GM12878 (cell line): ENCODE measurements around the gene GALT. TPM values are rescaled to one million over a fixed set of nuclear protein-coding genes. Genes with fewer than 3 reads are reported as not detected.

Source experiments
- ATAC-seq: fragments of 200-7000 bp; cut with Tn5 transposase; 3 replicates; pipeline ENCODE4 v1.9.1; 2020; ENCODE audit warnings: mild to moderate bottlenecking, moderate library complexity
- BruUV-seq: library from RNA; stranded (reverse); fragments of 400-500 nt; replicated peaks from 2 replicates; lab custom pipeline; 2021; lab: Mats Ljungman, UMichigan
- CTCF ChIA-PET: fragments of 300-600 bp; sonication (Branson Sonifier 250); formaldehyde crosslinking; extraction: SDS; loops from one replicate; lab custom pipeline; 2021; ENCODE audit warnings: inconsistent platforms; lab: Yijun Ruan, JAX
- POLR2A ChIA-PET: fragments of 350-600 bp; formaldehyde crosslinking; extraction: SDS; loops from one replicate; lab custom pipeline; 2021; ENCODE audit warnings: inconsistent platforms; lab: Charles Lee
- RAD21 ChIA-PET: fragments of 300-600 bp; sonication (Branson Sonifier 250); formaldehyde crosslinking; loops from one replicate; lab custom pipeline; 2023; ENCODE audit warnings: antibody characterized with exemption; ENCODE audit not compliant: unreplicated experiment; lab: Charles Lee
- SMC1A ChIA-PET: fragments of 300-600 bp; sonication (Branson Sonifier 250); formaldehyde crosslinking; loops from one replicate; lab custom pipeline; 2023; ENCODE audit not compliant: unreplicated experiment, uncharacterized antibody; lab: Charles Lee
- DNase-seq: peaks from one replicate; pipeline ENCODE4 v3.0.0-alpha.2; 2011; ENCODE audit warnings: low read depth, low spot score
- FAIRE-seq: peaks from 3 replicates; lab custom pipeline; 2011; peaks lifted over from hg19 to GRCh38; lab: Jason Lieb, UNC
- H2AFZ ChIP-seq: 2 replicates; pipeline ENCODE4 v1.6.0; 2011; ENCODE audit warnings: low read depth, low read length, control low read depth; ENCODE audit not compliant: control insufficient read depth
- H3K27ac ChIP-seq: 2 replicates; pipeline ENCODE4 v1.5.1; 2011; ENCODE audit warnings: control low read depth; ENCODE audit not compliant: control insufficient read depth, insufficient read depth
- H3K27me3 ChIP-seq, 2 experiments: replicated peaks in 1 of 2; 2 replicates each; pipeline versions ENCODE4 v1.6.0 to v1.6.1; 2011; ENCODE audit warnings: low read length in 1 of 2; ENCODE audit not compliant: control insufficient read depth in 2 of 2, insufficient read depth in 2 of 2
- H3K36me3 ChIP-seq, 2 experiments: 2 replicates each; pipeline ENCODE4 v1.5.1; 2011; ENCODE audit warnings: low read length in 1 of 2; ENCODE audit not compliant: control insufficient read depth in 2 of 2, insufficient read depth in 2 of 2
- H3K4me1 ChIP-seq: 2 replicates; pipeline ENCODE4 v1.6.1; 2011; ENCODE audit warnings: mild to moderate bottlenecking, low read length, moderate library complexity, mixed read lengths; ENCODE audit not compliant: control insufficient read depth, insufficient read depth
- H3K4me2 ChIP-seq: 2 replicates; pipeline ENCODE4 v1.6.0; 2011; ENCODE audit warnings: control low read depth; ENCODE audit not compliant: control insufficient read depth, insufficient read depth
- H3K4me3 ChIP-seq: fragments of 200-600 bp; sonication (generic); 2 replicates; pipeline ENCODE4 v1.5.1; 2016
- H3K79me2 ChIP-seq: 2 replicates; pipeline ENCODE4 v1.6.0; 2011; ENCODE audit warnings: low read length; ENCODE audit not compliant: control insufficient read depth, insufficient read depth
- H3K9ac ChIP-seq: 2 replicates; pipeline ENCODE4 v1.8.0; 2011; ENCODE audit warnings: low read length, control low read depth, mixed read lengths; ENCODE audit not compliant: control insufficient read depth, insufficient read depth
- H3K9me3 ChIP-seq: replicated peaks from 3 replicates; pipeline ENCODE4 v1.5.1; 2011; ENCODE audit warnings: mild to moderate bottlenecking, low read length; ENCODE audit not compliant: control insufficient read depth, insufficient read depth
- H4K20me1 ChIP-seq: 2 replicates; pipeline ENCODE4 v1.6.0; 2011; ENCODE audit not compliant: control insufficient read depth, insufficient read depth
- ASH2L ChIP-seq: fragments of 300-600, 200-600 bp; sonication (generic); IDR thresholded peaks from 2 replicates; pipeline ENCODE4 v1.6.1; 2017; ENCODE audit warnings: low read depth, mild to moderate bottlenecking, borderline replicate concordance
- BMI1 ChIP-seq: fragments of 450-650 bp; IDR thresholded peaks from 2 replicates; pipeline ENCODE4 v1.6.1; 2016; ENCODE audit warnings: mild to moderate bottlenecking, moderate library complexity, borderline replicate concordance
- CHD2 ChIP-seq: IDR thresholded peaks from 2 replicates; pipeline ENCODE4 v1.6.1; 2011; ENCODE audit warnings: low read depth, low read length, improper control_type of control experiment, borderline replicate concordance
- E4F1 ChIP-seq: fragments of 450-650 bp; IDR thresholded peaks from 2 replicates; pipeline ENCODE4 v1.6.1; 2018; ENCODE audit warnings: borderline replicate concordance, mild to moderate bottlenecking; ENCODE audit not compliant: partially characterized antibody
- EZH2 ChIP-seq: IDR thresholded peaks from 2 replicates; pipeline ENCODE4 v1.6.1; 2012; ENCODE audit warnings: low read depth, mild to moderate bottlenecking, control low read depth, inconsistent platforms, low read length, borderline replicate concordance; ENCODE audit not compliant: control insufficient read depth
- IKZF1 ChIP-seq: fragments of 450-650 bp; conservative IDR thresholded peaks from 2 replicates; pipeline ENCODE4 v1.6.1; 2017; ENCODE audit warnings: antibody characterized with exemption, mild to moderate bottlenecking
- IRF4 ChIP-seq: IDR thresholded peaks from 2 replicates; pipeline ENCODE4 v1.6.1; 2011; ENCODE audit warnings: low read depth, low read length
- PAX5 ChIP-seq: IDR thresholded peaks from 2 replicates; pipeline ENCODE4 v1.6.1; 2011; ENCODE audit warnings: low read depth, low read length, borderline replicate concordance
- PRDM15 ChIP-seq: fragments of 450-650 bp; formaldehyde crosslinking; IDR thresholded peaks from 2 replicates; pipeline ENCODE4 v1.4.0; 2020; ENCODE audit warnings: mild to moderate bottlenecking, moderate library complexity
- SMAD5 ChIP-seq: IDR thresholded peaks from 2 replicates; pipeline ENCODE4 v1.6.1; 2016; ENCODE audit warnings: antibody characterized with exemption, low read depth
- TCF3 ChIP-seq: IDR thresholded peaks from 2 replicates; pipeline ENCODE4 v1.6.1; 2012; ENCODE audit warnings: low read depth, mild to moderate bottlenecking, low read length, borderline replicate concordance; ENCODE audit not compliant: insufficient read depth
- USF2 ChIP-seq: IDR thresholded peaks from 2 replicates; pipeline ENCODE4 v1.6.1; 2011; ENCODE audit warnings: low read depth, low read length, improper control_type of control experiment, borderline replicate concordance
- WGBS: methylation state at CpG from one replicate; pipeline ENCODE4 v1.1.6; 2016; ENCODE audit warnings: low lambda C conversion rate; ENCODE audit not compliant: insufficient replicate concordance, insufficient coverage; ENCODE audit errors: missing lambda C conversion rate; 5-methylcytosine and 5-hydroxymethylcytosine counted together
- in situ Hi-C: fragments of 300-500 bp; cut with MboI; formaldehyde crosslinking; loops from 9 replicates; pipeline ENCODE4 v1.14.3; 2018; ENCODE audit warnings: mixed read lengths
- intact Hi-C: fragments of 100-400 bp; cut with micrococcal nuclease; formaldehyde crosslinking; loops from one replicate; pipeline ENCODE4 v1.14.2; 2022; ENCODE audit not compliant: unreplicated experiment
- polyA plus RNA-seq, 11 experiments: library from polyadenylated mRNA; depleted of rRNA in 4 of 11; unstranded in 6 of 11; stranded (reverse) in 5 of 11; fragments of >200 nt; fragmentation: Nextera tagmentation in 4 of 11; fragmentation: Illumina TruSeq in 1 of 11; extraction: Ambion mirVana in 4 of 11; extraction: Trizol in 1 of 11; gene quantifications; 1 replicate in 1 of 11; 2 replicates in 10 of 11; pipeline versions ENCODE4 v1.2.1 to v1.2.3, GENCODE V29; 2011 to 2016; ENCODE audit warnings: inconsistent platforms in 2 of 11, missing spikeins in 2 of 11, low read depth in 1 of 11
- total RNA-seq, 4 experiments: library from RNA; depleted of rRNA in 3 of 4; stranded (reverse); fragments of >200 nt in 3 of 4; fragmentation: Illumina TruSeq in 1 of 4; extraction: Trizol in 1 of 4; gene quantifications; 2 replicates each; pipeline versions ENCODE4 v1.2.1 to v1.2.3, GENCODE V29; 2013 to 2021

The GALT gene
- total and polyA plus RNA-seq, 10 of the 15 experiments (the other 5 are each of a cell fraction or from before 2014, with no cell fraction given), result 9.3 to 34.1 (median 26.9) TPM

GRCh38 chr9:34690983-34691935 is 44.8 kb downstream of the GALT start, which contains the start of gene CCL19 (continued):
- TF ChIP-seq USF2 (no peak), ASH2L (no peak)

- Histone ChIP-seq H3K79me2 (no peaks in the 10 kb centered on the region), H4K20me1 (no peaks in the 10 kb centered on the region), H3K4me2 (no peak overlapping the region), H3K9ac (no peak overlapping the region), H3K4me3 (no peak overlapping the region), H3K4me1 (peaks cover 12% of the 10 kb centered on the region), H3K27me3 (no peaks in the 10 kb centered on the region; a peak in 2 of 4 replicates), H2AFZ (no peak overlapping the region), H3K27ac (no peak overlapping the region), H3K9me3 (no peaks in the 10 kb centered on the region), H3K36me3 (no peaks in the 10 kb centered on the region)
- ChIA-PET POLR2A (no interaction called here), SMC1A (no interaction called here), CTCF (interaction anchor here (0.8 to 1.6 kb wide), 2 partner anchors 10 to 208 kb away, joined by 3 to 7 read pairs; no protein-coding TSS in a partner anchor), RAD21 (no interaction called here)
- BruUV-seq, result no TSS peak
- ATAC-seq (no peak), FAIRE-seq (no peak), DNase-seq (no peak)
- intact Hi-C loops, result no loop called here
- WGBS, result 41% methylated on average over 5 of the region's 5 CpGs
- in situ Hi-C loops, result no loop called here
- TF ChIP-seq SMAD5, result no peak
- no peak for TF ChIP-seq TCF3
- no peak for TF ChIP-seq EZH2
- TF ChIP-seq PRDM15 (CRISPR knock-in tag), result no peak
- TF ChIP-seq CHD2, result no peak
- TF ChIP-seq PAX5, result no peak
- TF ChIP-seq IKZF1, result no peak
- no peak for TF ChIP-seq E4F1
- no peak for TF ChIP-seq IRF4
- no peak for TF ChIP-seq BMI1
Measured at GRCh38 chr9:34691936-34692315, 45.5 kb downstream of the GALT start.
